HCT116 (cell line): ENCODE data around the gene CHRNA7. TPM values are rescaled to one million over a fixed set of nuclear protein-coding genes. Genes with fewer than 3 reads are reported as not detected.

Experiments
- total RNA-seq: library from RNA; stranded (reverse); gene quantifications from one replicate; pipeline ENCODE4 v1.2.1, GENCODE V29; 2021; ENCODE audit not compliant: unreplicated experiment

The CHRNA7 gene
- total RNA-seq, 1 experiment from 2014 or later: 6.8 TPM

Other genes starting within 250 kb of the CHRNA7 start
- gene OTUD7A, start 159.8 kb upstream of the CHRNA7 start, total RNA-seq: 2.2 TPM